IPS-18a (cell line): ENCODE measurements around the gene URB1.

ENCODE experiments used
- H3K27ac ChIP-seq: one replicate; pipeline ENCODE4 v1.5.1; 2013; ENCODE audit warnings: low read length
- H3K27me3 ChIP-seq: one replicate; pipeline ENCODE4 v1.6.1; 2013; ENCODE audit warnings: mild to moderate bottlenecking, low read length; ENCODE audit not compliant: control insufficient read depth, insufficient read depth
- H3K36me3 ChIP-seq: one replicate; pipeline ENCODE4 v1.6.1; 2013; ENCODE audit warnings: low read depth, low read length; ENCODE audit not compliant: control insufficient read depth
- H3K4me1 ChIP-seq: one replicate; pipeline ENCODE4 v1.6.1; 2013; ENCODE audit warnings: low read depth, low read length; ENCODE audit not compliant: control insufficient read depth
- H3K4me3 ChIP-seq: one replicate; pipeline ENCODE4 v1.5.1; 2013; ENCODE audit warnings: low read length
- H3K9ac ChIP-seq: one replicate; pipeline ENCODE4 v1.6.1; 2013; ENCODE audit warnings: mild to moderate bottlenecking, low read length, moderate library complexity
- H3K9me3 ChIP-seq: one replicate; pipeline ENCODE4 v1.6.1; 2013; ENCODE audit warnings: low read depth, low read length; ENCODE audit not compliant: control insufficient read depth

The URB1 gene

DNA sequence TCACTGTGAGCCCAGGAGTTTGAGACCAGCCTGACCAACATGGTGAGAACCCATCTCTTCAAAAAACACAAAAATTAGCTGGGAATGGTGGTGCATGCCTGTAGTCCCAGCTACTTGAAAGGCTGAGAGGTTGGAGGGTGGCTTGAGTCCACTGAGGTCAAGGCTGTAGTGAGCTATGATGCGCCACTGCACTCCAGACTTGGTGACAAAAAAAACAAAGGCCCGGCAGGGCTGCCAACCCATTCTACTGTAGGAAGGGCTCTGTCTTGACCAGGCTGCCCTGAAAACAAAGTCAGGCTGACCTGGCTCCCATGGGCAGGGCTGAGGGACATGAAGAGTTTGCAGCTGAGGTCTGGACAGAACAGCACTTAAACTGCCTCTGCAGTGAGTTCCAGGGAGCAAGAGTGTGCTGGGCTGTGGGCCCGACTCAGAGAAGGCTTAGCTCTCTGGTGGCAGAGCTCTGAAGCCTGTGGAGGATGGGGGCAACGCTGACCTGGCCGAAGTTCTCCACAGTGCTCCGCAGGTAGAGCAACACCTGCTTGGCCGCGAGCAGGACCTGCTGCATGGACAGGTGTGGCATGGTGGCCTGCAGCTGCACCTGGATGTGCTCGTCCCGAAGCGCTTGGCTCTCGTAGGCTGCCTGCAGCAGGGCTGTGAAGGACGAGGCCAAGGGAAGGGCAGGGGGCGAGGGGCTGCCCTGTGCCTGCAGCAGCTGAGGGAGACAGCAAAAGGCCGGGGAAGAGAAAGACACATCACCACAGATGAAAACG lies 42.4 kb downstream of the URB1 start:
- Histone ChIP-seq H3K9me3 (no peaks in the 10 kb centered on the region), H3K4me3 (no peak overlapping the region), H3K27ac (no peak overlapping the region), H3K36me3 (peaks cover 96% of the 10 kb centered on the region), H3K27me3 (no peaks in the 10 kb centered on the region), H3K9ac (no peak overlapping the region), H3K4me1 (no peaks in the 10 kb centered on the region)

- Histone ChIP-seq H3K27ac (no peak overlapping the region), H3K27me3 (no peaks in the 10 kb centered on the region), H3K36me3 (peaks cover 96% of the 10 kb centered on the region), H3K4me1 (no peaks in the 10 kb centered on the region), H3K4me3 (no peak overlapping the region), H3K9me3 (no peaks in the 10 kb centered on the region), H3K9ac (no peak overlapping the region)
These were observed 43.4 kb downstream of the URB1 start for GRCh38 chr21:32349333-32349944.

- Histone ChIP-seq H3K27ac (no peak overlapping the region), H3K4me3 (no peak overlapping the region), H3K27me3 (no peaks in the 10 kb centered on the region), H3K4me1 (no peaks in the 10 kb centered on the region), H3K9me3 (no peaks in the 10 kb centered on the region), H3K36me3 (peaks cover 96% of the 10 kb centered on the region), H3K9ac (no peak overlapping the region)
These were observed 44.0 kb downstream of the URB1 start for GRCh38 chr21:32348604-32349332.

DNA sequence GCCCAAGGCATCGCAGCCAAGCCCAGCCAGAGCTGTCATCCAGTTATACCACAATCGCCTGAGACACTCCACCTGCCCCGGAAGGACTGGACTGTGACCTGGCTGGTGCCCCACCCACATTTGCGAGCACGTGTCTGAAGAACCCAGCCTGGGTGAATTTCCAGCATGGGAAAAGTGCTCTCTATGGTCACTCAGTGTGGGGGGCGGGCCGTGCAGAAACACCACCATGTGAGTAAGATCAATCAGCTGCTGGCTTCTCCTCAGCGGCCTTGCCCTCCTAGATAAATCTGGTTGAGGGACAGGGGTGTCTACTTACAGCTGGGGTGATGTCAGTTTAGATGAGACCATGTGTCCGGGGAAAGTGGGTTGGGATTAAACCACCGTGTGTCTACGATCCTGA lies 44.8 kb downstream of the URB1 start:
- Histone ChIP-seq H3K9ac (no peak overlapping the region), H3K4me3 (no peak overlapping the region), H3K36me3 (peaks cover 96% of the 10 kb centered on the region), H3K27ac (no peak overlapping the region), H3K4me1 (no peaks in the 10 kb centered on the region), H3K9me3 (no peaks in the 10 kb centered on the region), H3K27me3 (no peaks in the 10 kb centered on the region)

GRCh38 chr21:32347351-32347750 lies 45.5 kb downstream of the URB1 start:
- Histone ChIP-seq H3K4me3 (no peak overlapping the region), H3K27ac (no peak overlapping the region), H3K4me1 (no peaks in the 10 kb centered on the region), H3K36me3 (peaks cover 95% of the 10 kb centered on the region), H3K27me3 (no peaks in the 10 kb centered on the region), H3K9ac (no peak overlapping the region), H3K9me3 (no peaks in the 10 kb centered on the region)

GRCh38 chr21:32346951-32347350 lies 45.9 kb downstream of the URB1 start:
- Histone ChIP-seq H3K4me1 (no peaks in the 10 kb centered on the region), H3K27ac (no peak overlapping the region), H3K36me3 (peaks cover 93% of the 10 kb centered on the region), H3K27me3 (no peaks in the 10 kb centered on the region), H3K9ac (no peak overlapping the region), H3K9me3 (no peaks in the 10 kb centered on the region), H3K4me3 (no peak overlapping the region)

GRCh38 chr21:32340863-32341848 lies 51.7 kb downstream of the URB1 start:
- Histone ChIP-seq H3K27ac (no peak overlapping the region), H3K4me3 (no peak overlapping the region), H3K36me3 (peaks cover 87% of the 10 kb centered on the region), H3K27me3 (no peaks in the 10 kb centered on the region), H3K9ac (no peak overlapping the region), H3K9me3 (no peaks in the 10 kb centered on the region), H3K4me1 (no peaks in the 10 kb centered on the region)

GRCh38 chr21:32338209-32338921 lies 54.4 kb downstream of the URB1 start:
- H3K36me3 ChIP-seq, result peaks cover 76% of the 10 kb centered on the region
- no peaks in the 10 kb centered on the region for H3K27me3 ChIP-seq
- H3K9ac ChIP-seq, result no peak overlapping the region
- no peaks in the 10 kb centered on the region for H3K9me3 ChIP-seq
- no peak overlapping the region for H3K27ac ChIP-seq
- H3K4me3 ChIP-seq, result no peak overlapping the region
- H3K4me1 ChIP-seq, result peaks cover 9% of the 10 kb centered on the region

DNA sequence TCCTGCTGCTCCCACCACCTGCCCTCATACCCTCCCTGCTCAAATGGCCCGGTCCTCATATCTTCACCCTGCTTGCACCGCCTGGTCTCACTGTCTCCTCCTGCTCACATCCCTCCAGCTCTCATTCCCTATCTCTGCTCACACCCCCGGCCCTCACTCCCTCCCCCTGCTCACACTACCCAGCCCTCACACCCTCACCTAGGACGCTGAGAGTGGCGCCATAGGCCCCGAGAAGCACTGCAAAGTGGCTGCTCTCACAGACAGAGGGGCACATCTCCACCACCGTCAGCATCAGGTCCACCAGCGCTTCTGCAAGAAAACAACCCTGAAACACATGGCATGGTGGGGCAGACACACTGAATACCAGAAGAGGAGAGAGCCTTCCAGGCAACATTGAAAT lies 55.6 kb downstream of the URB1 start:
- Histone ChIP-seq H3K9ac (no peak overlapping the region), H3K4me1 (peaks cover 9% of the 10 kb centered on the region), H3K4me3 (no peak overlapping the region), H3K27ac (no peak overlapping the region), H3K27me3 (no peaks in the 10 kb centered on the region), H3K9me3 (no peaks in the 10 kb centered on the region), H3K36me3 (peaks cover 76% of the 10 kb centered on the region)

- Histone ChIP-seq H3K27me3 (no peaks in the 10 kb centered on the region), H3K9ac (no peak overlapping the region), H3K36me3 (peaks cover 72% of the 10 kb centered on the region), H3K9me3 (no peaks in the 10 kb centered on the region), H3K27ac (no peak overlapping the region), H3K4me3 (no peak overlapping the region), H3K4me1 (peaks cover 12% of the 10 kb centered on the region)
These were observed 56.1 kb downstream of the URB1 start for GRCh38 chr21:32336711-32337110.
